Measurements from ENCODE around the gene ZNF613. TPM values are rescaled to one million over a fixed set of nuclear protein-coding genes. Genes with fewer than 3 reads are reported as not detected.

Gene ZNF613
- total and polyA plus RNA-seq, 2 experiments from 2014 or later = 13.8 to 18.1 TPM

- TF ChIP-seq REST (IDR thresholded peaks at IDR 0.05; ENCODE audit: unreplicated experiment) (no peak), ZNF331 (CRISPR knock-in tag; IDR thresholded peaks at IDR 0.05; ENCODE audit: low read depth) (no peak), EZH2phosphoT487 (IDR thresholded peaks at IDR 0.05; ENCODE audit: unreplicated experiment) (no peak), CREB1 (CRISPR knock-in tag; IDR thresholded peaks at IDR 0.05; ENCODE audit: low read depth) (no peak), CTCF (conservative IDR thresholded peaks at IDR 0.05; ENCODE audit: low read depth in 2 of 2) (no peak), ZNF114 (CRISPR knock-in tag; IDR thresholded peaks at IDR 0.05) (no peak)
Observed at GRCh38 chr19:51977346-51977745, 50.1 kb downstream of the ZNF613 start (continued).

- Mint-ChIP-seq H3K4me1 (no peaks in the 10 kb centered on the region), H3K36me3 (ENCODE audit: low read depth) (peaks cover 79% of the 10 kb centered on the region), H3K27me3 (ENCODE audit: insufficient read depth, low read depth, poor library complexity) (peaks cover 2% of the 10 kb centered on the region), H3K27ac (no peak overlapping the region), H3K4me3 (no peak overlapping the region), H3K9me3 (peaks cover 59% of the 10 kb centered on the region)
- DNase-seq (ENCODE audit: low spot score) (no peak), ATAC-seq (no peak)
- no peaks in the 10 kb centered on the region for H3K9me2 ChIP-seq (ENCODE audit: insufficient read depth)
- peaks cover 13% of the 10 kb centered on the region for H3K36me3 ChIP-seq (ENCODE audit: insufficient read depth)
- H3K4me2 ChIP-seq = no peak overlapping the region
- no peaks in the 10 kb centered on the region for H3K27me3 ChIP-seq (ENCODE audit: insufficient read depth)
- no peaks in the 10 kb centered on the region for H4K20me1 ChIP-seq (replicated peaks; ENCODE audit: insufficient read depth)
- H3F3A ChIP-seq (replicated peaks; ENCODE audit: low read depth) = no peaks in the 10 kb centered on the region
- no peak overlapping the region for H3K27ac ChIP-seq (ENCODE audit: low read depth)
- peaks cover 51% of the 10 kb centered on the region for H3K79me2 ChIP-seq (replicated peaks; ENCODE audit: insufficient read depth)
- no peaks in the 10 kb centered on the region for H3K4me1 ChIP-seq (ENCODE audit: insufficient read depth)
- H2AFZ ChIP-seq = no peak overlapping the region
- no peak overlapping the region for H3K4me3 ChIP-seq
- TF ChIP-seq ZNF462 (CRISPR knock-in tag; IDR thresholded peaks at IDR 0.05) (no peak), ZNF331 (CRISPR knock-in tag; IDR thresholded peaks at IDR 0.05; ENCODE audit: low read depth) (no peak), JUNB (IDR thresholded peaks at IDR 0.05; ENCODE audit: unreplicated experiment) (no peak), STAT1 (IDR thresholded peaks at IDR 0.05; ENCODE audit: unreplicated experiment) (no peak), EZH2 (IDR thresholded peaks at IDR 0.05; ENCODE audit: low read depth, unreplicated experiment) (no peak), ETS1 (IDR thresholded peaks at IDR 0.05) (no peak)
Observed at GRCh38 chr19:51978882-51979281, 51.6 kb downstream of the ZNF613 start.
